Mucosa of descending colon (tissue), 3 donors: ENCODE measurements around the gene SBK3. TPM values are rescaled to one million over a fixed set of nuclear protein-coding genes. Genes with fewer than 3 reads are reported as not detected.
"Not testable (repeated sequence)": the region's sequence is repeated elsewhere in the genome, so short reads cannot be mapped to it uniquely, and the experiment has no call there.

Experiments
- ATAC-seq: fragments of 200-7000 bp; cut with Tn5 transposase; one replicate; pipeline ENCODE4 v1.9.1; 2020; ENCODE audit warnings: mild to moderate bottlenecking, moderate library complexity
- DNase-seq, 3 donors: peaks; one replicate each; pipeline ENCODE4 v3.0.0-alpha.2; 2020
- H3K36me3 ChIP-seq: fragments of 200-600 bp; one replicate; pipeline ENCODE4 v1.8.0; 2021; ENCODE audit warnings: low read depth, mild to moderate bottlenecking
- H3K4me1 ChIP-seq: fragments of 200-600 bp; one replicate; pipeline ENCODE4 v1.8.0; 2021; ENCODE audit warnings: low read depth, mild to moderate bottlenecking
- H3K4me3 ChIP-seq: fragments of 200-600 bp; one replicate; pipeline ENCODE4 v1.8.0; 2021; ENCODE audit warnings: mild to moderate bottlenecking
- H3K9me3 ChIP-seq: fragments of 200-600 bp; one replicate; pipeline ENCODE4 v1.8.0; 2021; ENCODE audit warnings: mild to moderate bottlenecking
- CTCF ChIP-seq: fragments of 200-600 bp; IDR thresholded peaks from one replicate; pipeline ENCODE4 v1.8.0; 2022; ENCODE audit warnings: antibody characterized with exemption, mild to moderate bottlenecking
- intact Hi-C, 2 donors: fragments of 100-400 bp; cut with DNase I in 1 of 2; cut with micrococcal nuclease in 1 of 2; formaldehyde crosslinking; loops; one replicate each; pipeline versions ENCODE4 v1.11.0 to v1.11.1; 2022; cut with DNase I, micrococcal nuclease
- total RNA-seq, 3 donors: library from RNA; stranded (reverse); fragmentation: NEBNext Ultra II Directional in 2 of 3; extraction: Animal tissue kit (Norgen Biotek cat#: 25700) in 2 of 3; gene quantifications; one replicate each; pipeline versions ENCODE4 v1.2.1 to v1.2.4, GENCODE V29; 2021 to 2023
- donor health status: DM: no; HTN: no; CAD: no; lungs with moderate emphysema.
- donor health status: DM: no; HTN: no; CAD: no.
- donor health status: DM: no; HTN: yes; CAD: no.

Gene SBK3
- total RNA-seq, 3 donors from 2014 or later, result 0.34 to 0.54 TPM; not detected in 1

GRCh38 chr19:55590109-55590508 lies 44.8 kb upstream of the SBK3 start:
- no peak overlapping the region for H3K4me3 ChIP-seq
- DNase-seq, result no peak
- ATAC-seq, result no peak

GRCh38 chr19:55588738-55589137 lies 43.4 kb upstream of the SBK3 start:
- ATAC-seq, result no peak
- H3K4me3 ChIP-seq, result no peak overlapping the region
- H3K36me3 ChIP-seq, result no peaks in the 10 kb centered on the region
- no peaks in the 10 kb centered on the region for H3K9me3 ChIP-seq
- TF ChIP-seq CTCF, result no peak
- no peak for DNase-seq
- H3K4me1 ChIP-seq, result peaks cover 8% of the 10 kb centered on the region
- intact Hi-C loops, result no loop called here

More at GRCh38 chr19:55590109-55590508, 44.8 kb upstream of the SBK3 start:
- intact Hi-C loops, result no loop called here
- H3K9me3 ChIP-seq, result no peaks in the 10 kb centered on the region
- peaks cover 8% of the 10 kb centered on the region for H3K4me1 ChIP-seq
- TF ChIP-seq CTCF, result no peak
- H3K36me3 ChIP-seq, result no peaks in the 10 kb centered on the region

- Histone ChIP-seq H3K36me3 (no peaks in the 10 kb centered on the region), H3K4me1 (peaks cover 8% of the 10 kb centered on the region), H3K4me3 (no peak overlapping the region), H3K9me3 (no peaks in the 10 kb centered on the region)
- intact Hi-C loops, result no loop called here
- peak; percentile 96 to 98 (median 97) for DNase-seq
- no peak for TF ChIP-seq CTCF
- peak; percentile 97 for ATAC-seq
Observed at GRCh38 chr19:55586976-55587668, 41.8 kb upstream of the SBK3 start.

GRCh38 chr19:55585658-55586339 lies 40.5 kb upstream of the SBK3 start:
- TF ChIP-seq CTCF, result no peak
- peak; percentile 56 to 77 (median 74) for DNase-seq
- intact Hi-C loops, result no loop called here
- H3K4me1 ChIP-seq, result peaks cover 12% of the 10 kb centered on the region
- ATAC-seq, result peak; percentile 17
- no peak overlapping the region for H3K4me3 ChIP-seq
- no peaks in the 10 kb centered on the region for H3K36me3 ChIP-seq
- no peaks in the 10 kb centered on the region for H3K9me3 ChIP-seq

- no peaks in the 10 kb centered on the region for H3K9me3 ChIP-seq
- no peak for TF ChIP-seq CTCF
- no peaks in the 10 kb centered on the region for H3K36me3 ChIP-seq
- ATAC-seq, result no peak
- DNase-seq, result no peak
- intact Hi-C loops, result no loop called here
- peaks cover 15% of the 10 kb centered on the region for H3K4me1 ChIP-seq
- H3K4me3 ChIP-seq, result no peak overlapping the region
Observed at GRCh38 chr19:55584871-55585270, 39.5 kb upstream of the SBK3 start.

- intact Hi-C loops, ATAC-seq, DNase-seq, H3K4me3 ChIP-seq, H3K9me3 ChIP-seq, H3K36me3 ChIP-seq: not testable (repeated sequence)
- H3K4me1 ChIP-seq, result peaks cover 15% of the 10 kb centered on the region
Observed at GRCh38 chr19:55583897-55584296, 38.6 kb upstream of the SBK3 start.

- ATAC-seq, H3K9me3 ChIP-seq, H3K4me3 ChIP-seq, DNase-seq, H3K36me3 ChIP-seq, intact Hi-C loops: not testable (repeated sequence)
- peaks cover 15% of the 10 kb centered on the region for H3K4me1 ChIP-seq
Observed at GRCh38 chr19:55582284-55582683, 36.9 kb upstream of the SBK3 start.
